HepG2 (cell line): ENCODE results near the gene RBM28. TPM values are rescaled to one million over a fixed set of nuclear protein-coding genes. Genes with fewer than 3 reads are reported as not detected.
A peak's percentile ranks its signal among the peaks of the same experiment; 100 is the strongest.
"Not testable (repeated sequence)": the region's sequence is repeated elsewhere in the genome, so short reads cannot be mapped to it uniquely, and the experiment has no call there.

Experiments used
- BCL6 ChIP-seq: IDR thresholded peaks from 2 replicates; pipeline ENCODE4 v1.6.1; 2016; ENCODE audit warnings: missing genetic modification reagents, missing compliant biosample characterization
- CREM ChIP-seq, 2 experiments: sonication (generic) in 1 of 2; formaldehyde crosslinking in 1 of 2; IDR thresholded peaks; 2 replicates each; pipeline versions ENCODE4 v1.4.0 to v1.6.1; 2016 to 2020; ENCODE audit warnings: antibody characterized with exemption in 1 of 2, mild to moderate bottlenecking in 1 of 2, missing genetic modification reagents in 1 of 2
- EP300 ChIP-seq, 3 experiments: sonication (generic) in 1 of 3; formaldehyde crosslinking in 1 of 3; IDR thresholded peaks; 2 replicates each; pipeline versions ENCODE4 v1.5.1 to v1.6.1; 2011 to 2020; ENCODE audit warnings: low read depth in 2 of 3, low read length in 2 of 3, borderline replicate concordance in 1 of 3, improper control_type of control experiment in 1 of 3, mild to moderate bottlenecking in 1 of 3, missing genetic modification reagents in 1 of 3, moderate library complexity in 1 of 3
- FOXA3 ChIP-seq: IDR thresholded peaks from 2 replicates; pipeline ENCODE4 v1.6.1; 2016; ENCODE audit warnings: missing genetic modification reagents, missing compliant biosample characterization
- HNF4A ChIP-seq: sonication (generic); formaldehyde crosslinking; IDR thresholded peaks from 2 replicates; pipeline ENCODE4 v1.4.0; 2020; ENCODE audit warnings: missing genetic modification reagents
- KDM6A ChIP-seq: IDR thresholded peaks from 2 replicates; pipeline ENCODE4 v1.6.1; 2016; ENCODE audit warnings: low read depth
- RARA ChIP-seq: IDR thresholded peaks from 2 replicates; pipeline ENCODE4 v1.6.1; 2016; ENCODE audit warnings: missing genetic modification reagents, missing compliant biosample characterization
- RCOR2 ChIP-seq: IDR thresholded peaks from 2 replicates; pipeline ENCODE4 v1.6.1; 2016; ENCODE audit warnings: missing biosample characterization, missing genetic modification reagents
- SOX5 ChIP-seq: IDR thresholded peaks from 2 replicates; pipeline ENCODE4 v1.6.1; 2016; ENCODE audit warnings: borderline replicate concordance
- ZNF281 ChIP-seq: sonication (generic); formaldehyde crosslinking; IDR thresholded peaks from 2 replicates; pipeline ENCODE4 v1.4.0; 2020; ENCODE audit warnings: missing genetic modification reagents, borderline replicate concordance
- polyA plus RNA-seq, 8 experiments: library from polyadenylated mRNA; depleted of rRNA in 3 of 8; stranded (reverse) in 7 of 8; unstranded in 1 of 8; fragments of >200 nt; fragmentation: Illumina TruSeq in 4 of 8; extraction: Trizol in 4 of 8; gene quantifications; 2 replicates each; pipeline versions ENCODE4 v1.2.1 to v1.2.3, GENCODE V29; 2011 to 2016; ENCODE audit warnings: low read depth in 4 of 8, missing spikeins in 1 of 8, mixed read lengths in 1 of 8; ENCODE audit not compliant: insufficient read depth in 1 of 8
- total RNA-seq, 5 experiments: library from RNA; depleted of rRNA; stranded (reverse); fragments of >200 nt; fragmentation: Illumina TruSeq; extraction: Trizol; gene quantifications; 2 replicates each; pipeline ENCODE4 v1.2.3, GENCODE V29; 2016; ENCODE audit warnings: low read depth in 1 of 5
- TF ChIP-seq, protein P1 (sequence below): sonication (generic); formaldehyde crosslinking; IDR thresholded peaks from 2 replicates; pipeline ENCODE4 v1.5.0; 2020; ENCODE audit warnings: mild to moderate bottlenecking, missing genetic modification reagents, borderline replicate concordance

Gene RBM28
- total and polyA plus RNA-seq, 2 of the 13 experiments (the other 11 are each of a cell fraction or from before 2014, with no cell fraction given): 20.5 to 49.0 TPM

- TF ChIP-seq ZNF281 (peak; percentile 34; the same call in 1 of the 2 replicates), HNF4A (CRISPR knock-in tag) (peak; percentile 83), EP300 (IDR thresholded peaks at IDR 0.05; ENCODE audit: low read depth in 2 of 2, low read length in 2 of 2) (peak in 1 of 2 experiments; percentile 15; a peak in 1 of 4 replicates), KDM6A (CRISPR knock-in tag) (0 out of 2 replicates have a peak, but pooled peaks have one; percentile 14), FOXA3 (CRISPR knock-in tag) (peak; percentile 28; the same call in 1 of the 2 replicates), RARA (peak; percentile 39; the same call in 1 of the 2 replicates), BCL6 (peak; percentile 29; the same call in 1 of the 2 replicates), RCOR2 (CRISPR knock-in tag) (0 out of 2 replicates have a peak, but pooled peaks have one; percentile 18), SOX5 (CRISPR knock-in tag) (peak; percentile 97), CREM (IDR thresholded peaks at IDR 0.05) (0 out of 2 replicates have a peak, but pooled peaks have one; percentile 22)
- not testable (repeated sequence) for TF ChIP-seq EP300 (CRISPR knock-in tag; IDR thresholded peaks at IDR 0.05; ENCODE audit: borderline replicate concordance); CREM (CRISPR knock-in tag; IDR thresholded peaks at IDR 0.05)
- TF ChIP-seq, protein P1, sequence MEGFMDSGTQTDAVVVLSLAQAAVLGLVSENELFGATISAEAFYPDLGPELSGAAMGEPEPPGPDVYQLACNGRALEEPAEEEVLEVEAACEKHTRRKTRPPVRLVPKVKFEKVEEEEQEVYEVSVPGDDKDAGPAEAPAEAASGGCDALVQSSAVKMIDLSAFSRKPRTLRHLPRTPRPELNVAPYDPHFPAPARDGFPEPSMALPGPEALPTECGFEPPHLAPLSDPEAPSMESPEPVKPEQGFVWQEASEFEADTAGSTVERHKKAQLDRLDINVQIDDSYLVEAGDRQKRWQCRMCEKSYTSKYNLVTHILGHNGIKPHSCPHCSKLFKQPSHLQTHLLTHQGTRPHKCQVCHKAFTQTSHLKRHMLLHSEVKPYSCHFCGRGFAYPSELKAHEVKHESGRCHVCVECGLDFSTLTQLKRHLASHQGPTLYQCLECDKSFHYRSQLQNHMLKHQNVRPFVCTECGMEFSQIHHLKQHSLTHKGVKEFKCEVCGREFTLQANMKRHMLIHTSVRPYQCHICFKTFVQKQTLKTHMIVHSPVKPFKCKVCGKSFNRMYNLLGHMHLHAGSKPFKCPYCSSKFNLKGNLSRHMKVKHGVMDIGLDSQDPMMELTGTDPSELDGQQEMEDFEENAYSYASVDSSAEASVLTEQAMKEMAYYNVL: peak; percentile 38; the same call in 1 of the 2 replicates
These were observed 45.7 kb downstream of the RBM28 start (continued) for GRCh38 chr7:128298004-128298403.
